Right lobe of liver (tissue), 4 donors: ENCODE measurements around the gene PDCD1.

Experiments used
- POLR2A ChIP-seq: fragments of 450-650 bp; IDR thresholded peaks from one replicate; pipeline ENCODE4 v1.6.1; 2017; ENCODE audit warnings: antibody characterized with exemption, mild to moderate bottlenecking
- TF ChIP-seq, protein P1 (sequence below), 4 donors: fragments of 200-600 bp in 3 of 4; fragments of 450-650 bp in 1 of 4; IDR thresholded peaks; one replicate each; pipeline versions ENCODE4 v1.5.1 to v1.8.0; 2016 to 2022; ENCODE audit warnings: antibody characterized with exemption in 4 of 4, mild to moderate bottlenecking in 2 of 4
- donor health status: DM: no; HTN: no; CAD: no.
- donor health status: DM: no; HTN: no; CAD: no.
- donor health status: DM: no; HTN: yes; CAD: no.

DNA sequence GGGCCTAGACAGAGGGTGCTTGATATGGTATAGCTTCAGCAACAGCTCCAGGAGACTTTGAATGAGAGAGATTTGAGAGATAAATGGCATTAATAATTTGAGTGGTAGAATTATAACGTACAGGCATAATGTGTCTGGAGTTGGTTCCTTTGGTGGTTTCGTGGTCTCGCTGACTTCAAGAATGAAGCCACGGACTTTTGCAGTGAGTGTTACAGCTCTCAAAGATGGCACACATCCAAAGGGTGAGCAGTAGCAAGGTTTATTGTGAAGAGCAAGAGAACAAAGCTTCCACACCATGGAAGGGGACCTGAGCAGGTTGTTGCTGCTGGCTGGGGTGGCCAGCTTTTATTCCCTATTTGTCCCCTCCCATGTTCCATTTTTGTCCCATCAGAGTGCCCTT, 23.1 kb downstream of the PDCD1 start:
- no peak for TF ChIP-seq POLR2A
- TF ChIP-seq, protein P1, sequence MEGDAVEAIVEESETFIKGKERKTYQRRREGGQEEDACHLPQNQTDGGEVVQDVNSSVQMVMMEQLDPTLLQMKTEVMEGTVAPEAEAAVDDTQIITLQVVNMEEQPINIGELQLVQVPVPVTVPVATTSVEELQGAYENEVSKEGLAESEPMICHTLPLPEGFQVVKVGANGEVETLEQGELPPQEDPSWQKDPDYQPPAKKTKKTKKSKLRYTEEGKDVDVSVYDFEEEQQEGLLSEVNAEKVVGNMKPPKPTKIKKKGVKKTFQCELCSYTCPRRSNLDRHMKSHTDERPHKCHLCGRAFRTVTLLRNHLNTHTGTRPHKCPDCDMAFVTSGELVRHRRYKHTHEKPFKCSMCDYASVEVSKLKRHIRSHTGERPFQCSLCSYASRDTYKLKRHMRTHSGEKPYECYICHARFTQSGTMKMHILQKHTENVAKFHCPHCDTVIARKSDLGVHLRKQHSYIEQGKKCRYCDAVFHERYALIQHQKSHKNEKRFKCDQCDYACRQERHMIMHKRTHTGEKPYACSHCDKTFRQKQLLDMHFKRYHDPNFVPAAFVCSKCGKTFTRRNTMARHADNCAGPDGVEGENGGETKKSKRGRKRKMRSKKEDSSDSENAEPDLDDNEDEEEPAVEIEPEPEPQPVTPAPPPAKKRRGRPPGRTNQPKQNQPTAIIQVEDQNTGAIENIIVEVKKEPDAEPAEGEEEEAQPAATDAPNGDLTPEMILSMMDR (IDR thresholded peaks at IDR 0.05) = no peak
